HEK293 (cell line): ENCODE data around the gene DPY30.

Experiments
- CTCF ChIA-PET: fragments of 350-600 bp; formaldehyde crosslinking; extraction: SDS; loops from one replicate; lab custom pipeline; 2021; ENCODE audit warnings: antibody characterized with exemption; lab: Yijun Ruan, JAX
- POLR2A ChIA-PET: fragments of 300-600 bp; formaldehyde crosslinking; extraction: SDS; loops from one replicate; lab custom pipeline; 2020; ENCODE audit warnings: antibody characterized with exemption, inconsistent platforms; lab: Yijun Ruan, JAX
- H3K27ac ChIP-seq: fragments of 200-500 bp; sonication (Bioruptor generic); 2 replicates; pipeline ENCODE4 v1.5.1; 2014; ENCODE audit warnings: low read depth, low read length, control low read depth, inconsistent platforms; ENCODE audit errors: extremely low read depth
- H3K36me3 ChIP-seq, 2 experiments: fragments of 200-500 bp in 1 of 2; sonication (Bioruptor generic) in 1 of 2; 1 replicate in 1 of 2; 2 replicates in 1 of 2; pipeline ENCODE4 v1.5.1; 2014 to 2017; ENCODE audit warnings: inconsistent platforms in 2 of 2, low read length in 2 of 2; ENCODE audit not compliant: control insufficient read depth in 2 of 2, insufficient read depth in 1 of 2
- H3K4me1 ChIP-seq: fragments of 200-500 bp; sonication (Bioruptor generic); 2 replicates; pipeline ENCODE4 v1.5.1; 2014; ENCODE audit warnings: mild to moderate bottlenecking, low read length, inconsistent platforms; ENCODE audit not compliant: control insufficient read depth, insufficient read depth
- H3K4me3 ChIP-seq: 2 replicates; pipeline ENCODE4 v1.5.1; 2011; ENCODE audit warnings: low read depth, mild to moderate bottlenecking, control low read depth, low read length, moderate library complexity
- H3K9me3 ChIP-seq: fragments of 200-500 bp; sonication (Bioruptor generic); 2 replicates; pipeline ENCODE4 v1.5.1; 2014; ENCODE audit warnings: low read depth, low read length, inconsistent platforms; ENCODE audit not compliant: control insufficient read depth, insufficient read depth
- KLF8 ChIP-seq: fragments of 450-650 bp; formaldehyde crosslinking; IDR thresholded peaks from 2 replicates; pipeline ENCODE4 v1.5.1; 2016; ENCODE audit warnings: missing biosample characterization, missing genetic modification characterization
- PBX3 ChIP-seq: sonication (generic); formaldehyde crosslinking; IDR thresholded peaks from 2 replicates; pipeline ENCODE4 v1.8.1; 2022; ENCODE audit warnings: mild to moderate bottlenecking, moderate library complexity, missing genetic modification reagents
- SP2 ChIP-seq: fragments of 450-650 bp; formaldehyde crosslinking; IDR thresholded peaks from 2 replicates; pipeline ENCODE4 v1.5.1; 2016; ENCODE audit warnings: missing biosample characterization, missing genetic modification characterization
- ZBTB1 ChIP-seq: fragments of 450-650 bp; formaldehyde crosslinking; IDR thresholded peaks from 2 replicates; pipeline ENCODE4 v1.5.1; 2016; ENCODE audit warnings: missing biosample characterization, missing genetic modification characterization
- ZEB2 ChIP-seq: fragments of 450-650 bp; formaldehyde crosslinking; IDR thresholded peaks from 2 replicates; pipeline ENCODE4 v1.5.1; 2016; ENCODE audit warnings: missing biosample characterization, missing genetic modification characterization
- ZNF121 ChIP-seq: fragments of 450-650 bp; formaldehyde crosslinking; IDR thresholded peaks from 2 replicates; pipeline ENCODE4 v1.5.1; 2016; ENCODE audit warnings: missing biosample characterization, missing genetic modification characterization
- ZNF138 ChIP-seq: fragments of 450-650 bp; formaldehyde crosslinking; IDR thresholded peaks from 2 replicates; pipeline ENCODE4 v1.5.1; 2016; ENCODE audit warnings: missing biosample characterization, missing genetic modification characterization, borderline replicate concordance
- ZNF157 ChIP-seq: fragments of 450-650 bp; formaldehyde crosslinking; IDR thresholded peaks from 2 replicates; pipeline ENCODE4 v1.5.1; 2016; ENCODE audit warnings: missing biosample characterization, missing genetic modification characterization
- ZNF175 ChIP-seq: fragments of 450-650 bp; formaldehyde crosslinking; IDR thresholded peaks from 2 replicates; pipeline ENCODE4 v1.5.1; 2016; ENCODE audit warnings: missing biosample characterization, missing genetic modification characterization
- ZNF184 ChIP-seq: fragments of 450-650 bp; IDR thresholded peaks from 2 replicates; pipeline ENCODE4 v1.5.1; 2018; ENCODE audit warnings: missing biosample characterization, mild to moderate bottlenecking, missing genetic modification characterization
- ZNF311 ChIP-seq: fragments of 450-650 bp; formaldehyde crosslinking; IDR thresholded peaks from 2 replicates; pipeline ENCODE4 v1.5.1; 2017; ENCODE audit warnings: missing biosample characterization, missing genetic modification characterization, borderline replicate concordance
- ZNF433 ChIP-seq: fragments of 450-650 bp; formaldehyde crosslinking; IDR thresholded peaks from 2 replicates; pipeline ENCODE4 v1.5.1; 2016; ENCODE audit warnings: missing biosample characterization, missing genetic modification characterization, low read depth
- ZNF530 ChIP-seq: fragments of 450-650 bp; formaldehyde crosslinking; IDR thresholded peaks from 2 replicates; pipeline ENCODE4 v1.5.1; 2016; ENCODE audit warnings: low read depth, missing biosample characterization, missing genetic modification characterization
- ZNF624 ChIP-seq: fragments of 450-650 bp; formaldehyde crosslinking; IDR thresholded peaks from 2 replicates; pipeline ENCODE4 v1.5.1; 2017; ENCODE audit warnings: missing biosample characterization, missing genetic modification characterization
- ZNF660 ChIP-seq: fragments of 450-650 bp; IDR thresholded peaks from 2 replicates; pipeline ENCODE4 v1.5.1; 2018; ENCODE audit warnings: missing biosample characterization, mild to moderate bottlenecking, missing genetic modification characterization
- ZNF785 ChIP-seq: fragments of 450-650 bp; formaldehyde crosslinking; IDR thresholded peaks from 2 replicates; pipeline ENCODE4 v1.5.1; 2016; ENCODE audit warnings: missing biosample characterization, missing genetic modification characterization
- ZNF837 ChIP-seq: fragments of 450-650 bp; formaldehyde crosslinking; IDR thresholded peaks from 2 replicates; pipeline ENCODE4 v1.5.1; 2016; ENCODE audit warnings: missing biosample characterization, missing genetic modification characterization
- ZSCAN18 ChIP-seq: fragments of 450-650 bp; formaldehyde crosslinking; IDR thresholded peaks from 2 replicates; pipeline ENCODE4 v1.5.1; 2016; ENCODE audit warnings: missing biosample characterization, missing genetic modification characterization
- TF ChIP-seq, protein P1 (sequence below): fragments of 450-650 bp; formaldehyde crosslinking; IDR thresholded peaks from 2 replicates; pipeline ENCODE4 v1.5.1; 2016; ENCODE audit warnings: missing biosample characterization, missing genetic modification characterization
- TF ChIP-seq, protein P2 (sequence below): fragments of 450-650 bp; formaldehyde crosslinking; conservative IDR thresholded peaks from 2 replicates; pipeline ENCODE4 v1.5.1; 2016; ENCODE audit warnings: low read depth, missing biosample characterization, missing genetic modification characterization

DPY30 gene

DNA sequence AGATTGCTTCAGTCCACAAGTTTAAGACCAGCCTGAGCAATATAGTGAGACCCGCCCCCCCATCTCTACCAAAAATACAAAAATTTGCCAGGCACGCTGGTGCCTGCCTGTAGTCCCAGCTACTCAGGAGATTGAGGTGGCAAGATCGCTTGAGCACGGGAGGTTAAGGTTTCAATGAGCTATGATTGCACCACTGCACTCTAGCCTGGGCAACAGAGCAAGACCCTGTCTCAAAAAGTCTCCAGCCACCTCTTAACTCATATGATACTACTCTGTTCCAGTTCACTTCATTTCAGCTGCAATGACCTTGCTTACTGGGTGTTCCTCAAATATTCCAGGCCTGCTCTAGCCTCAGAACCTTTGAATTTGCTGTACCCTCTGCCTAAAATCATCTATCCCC, 40.2 kb downstream of the DPY30 start:
- ChIA-PET POLR2A (interaction anchor here (2.2 kb wide), 1 partner anchor 40 kb away, joined by 6 read pairs; the partner anchor contains the start of gene DPY30), CTCF (no interaction called here)
- no peaks in the 10 kb centered on the region for H3K9me3 ChIP-seq
- no peak for TF ChIP-seq ZBTB1 (tag by site-specific recombination)
- 0 out of 2 replicates have a peak, but pooled peaks have one; percentile 12 for TF ChIP-seq ZNF121 (tag by site-specific recombination)
- H3K4me1 ChIP-seq, result no peaks in the 10 kb centered on the region
- no peak overlapping the region for H3K27ac ChIP-seq
- H3K36me3 ChIP-seq, result no peaks in the 10 kb centered on the region; a peak in 1 of 3 replicates
- H3K4me3 ChIP-seq, result no peak overlapping the region

DNA sequence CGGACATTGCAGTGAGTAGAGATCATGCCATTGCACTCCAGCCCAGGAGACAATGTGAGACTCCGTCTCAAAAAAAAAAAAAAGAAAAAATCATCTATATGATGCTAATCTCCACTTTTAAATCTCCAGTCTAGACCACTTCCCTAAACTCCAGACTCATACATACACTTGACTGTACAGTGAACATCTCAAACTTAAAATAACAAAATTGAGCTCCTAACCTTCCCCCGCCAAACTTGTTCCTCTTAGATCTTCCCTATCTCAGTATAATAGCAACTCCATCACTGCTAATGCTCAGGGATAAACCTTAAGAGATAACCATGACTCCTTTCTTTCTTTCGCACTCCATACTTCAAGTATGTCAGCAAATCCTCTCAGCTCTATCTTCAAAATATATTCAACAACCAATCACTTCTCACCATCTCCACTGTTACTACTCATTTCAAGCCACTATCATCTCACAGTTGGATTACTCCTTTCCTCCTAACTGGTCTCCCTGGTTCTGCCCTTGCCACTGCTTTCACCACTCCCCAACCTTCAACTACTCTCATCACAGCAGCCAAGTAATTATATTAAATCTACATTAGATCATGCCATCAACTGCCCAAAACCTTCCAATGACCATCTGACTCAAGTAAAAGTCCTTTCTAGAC, 40.7 kb downstream of the DPY30 start:
- CTCF ChIA-PET, result interaction anchor here (0.6 kb wide), 1 partner anchor 665 kb away, joined by 3 read pairs; no protein-coding TSS in a partner anchor
- no peak overlapping the region for H3K27ac ChIP-seq
- TF ChIP-seq ZNF837 (tag by site-specific recombination), result no peak
- TF ChIP-seq ZEB2, result no peak
- TF ChIP-seq ZNF184, result no peak
- TF ChIP-seq, protein P1, sequence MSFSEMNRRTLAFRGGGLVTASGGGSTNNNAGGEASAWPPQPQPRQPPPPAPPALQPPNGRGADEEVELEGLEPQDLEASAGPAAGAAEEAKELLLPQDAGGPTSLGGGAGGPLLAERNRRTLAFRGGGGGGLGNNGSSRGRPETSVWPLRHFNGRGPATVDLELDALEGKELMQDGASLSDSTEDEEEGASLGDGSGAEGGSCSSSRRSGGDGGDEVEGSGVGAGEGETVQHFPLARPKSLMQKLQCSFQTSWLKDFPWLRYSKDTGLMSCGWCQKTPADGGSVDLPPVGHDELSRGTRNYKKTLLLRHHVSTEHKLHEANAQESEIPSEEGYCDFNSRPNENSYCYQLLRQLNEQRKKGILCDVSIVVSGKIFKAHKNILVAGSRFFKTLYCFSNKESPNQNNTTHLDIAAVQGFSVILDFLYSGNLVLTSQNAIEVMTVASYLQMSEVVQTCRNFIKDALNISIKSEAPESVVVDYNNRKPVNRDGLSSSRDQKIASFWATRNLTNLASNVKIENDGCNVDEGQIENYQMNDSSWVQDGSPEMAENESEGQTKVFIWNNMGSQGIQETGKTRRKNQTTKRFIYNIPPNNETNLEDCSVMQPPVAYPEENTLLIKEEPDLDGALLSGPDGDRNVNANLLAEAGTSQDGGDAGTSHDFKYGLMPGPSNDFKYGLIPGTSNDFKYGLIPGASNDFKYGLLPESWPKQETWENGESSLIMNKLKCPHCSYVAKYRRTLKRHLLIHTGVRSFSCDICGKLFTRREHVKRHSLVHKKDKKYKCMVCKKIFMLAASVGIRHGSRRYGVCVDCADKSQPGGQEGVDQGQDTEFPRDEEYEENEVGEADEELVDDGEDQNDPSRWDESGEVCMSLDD (tag by site-specific recombination), result no peak
- TF ChIP-seq KLF8 (tag by site-specific recombination), result no peak
- TF ChIP-seq ZNF175 (tag by site-specific recombination), result no peak
- TF ChIP-seq, protein P2, sequence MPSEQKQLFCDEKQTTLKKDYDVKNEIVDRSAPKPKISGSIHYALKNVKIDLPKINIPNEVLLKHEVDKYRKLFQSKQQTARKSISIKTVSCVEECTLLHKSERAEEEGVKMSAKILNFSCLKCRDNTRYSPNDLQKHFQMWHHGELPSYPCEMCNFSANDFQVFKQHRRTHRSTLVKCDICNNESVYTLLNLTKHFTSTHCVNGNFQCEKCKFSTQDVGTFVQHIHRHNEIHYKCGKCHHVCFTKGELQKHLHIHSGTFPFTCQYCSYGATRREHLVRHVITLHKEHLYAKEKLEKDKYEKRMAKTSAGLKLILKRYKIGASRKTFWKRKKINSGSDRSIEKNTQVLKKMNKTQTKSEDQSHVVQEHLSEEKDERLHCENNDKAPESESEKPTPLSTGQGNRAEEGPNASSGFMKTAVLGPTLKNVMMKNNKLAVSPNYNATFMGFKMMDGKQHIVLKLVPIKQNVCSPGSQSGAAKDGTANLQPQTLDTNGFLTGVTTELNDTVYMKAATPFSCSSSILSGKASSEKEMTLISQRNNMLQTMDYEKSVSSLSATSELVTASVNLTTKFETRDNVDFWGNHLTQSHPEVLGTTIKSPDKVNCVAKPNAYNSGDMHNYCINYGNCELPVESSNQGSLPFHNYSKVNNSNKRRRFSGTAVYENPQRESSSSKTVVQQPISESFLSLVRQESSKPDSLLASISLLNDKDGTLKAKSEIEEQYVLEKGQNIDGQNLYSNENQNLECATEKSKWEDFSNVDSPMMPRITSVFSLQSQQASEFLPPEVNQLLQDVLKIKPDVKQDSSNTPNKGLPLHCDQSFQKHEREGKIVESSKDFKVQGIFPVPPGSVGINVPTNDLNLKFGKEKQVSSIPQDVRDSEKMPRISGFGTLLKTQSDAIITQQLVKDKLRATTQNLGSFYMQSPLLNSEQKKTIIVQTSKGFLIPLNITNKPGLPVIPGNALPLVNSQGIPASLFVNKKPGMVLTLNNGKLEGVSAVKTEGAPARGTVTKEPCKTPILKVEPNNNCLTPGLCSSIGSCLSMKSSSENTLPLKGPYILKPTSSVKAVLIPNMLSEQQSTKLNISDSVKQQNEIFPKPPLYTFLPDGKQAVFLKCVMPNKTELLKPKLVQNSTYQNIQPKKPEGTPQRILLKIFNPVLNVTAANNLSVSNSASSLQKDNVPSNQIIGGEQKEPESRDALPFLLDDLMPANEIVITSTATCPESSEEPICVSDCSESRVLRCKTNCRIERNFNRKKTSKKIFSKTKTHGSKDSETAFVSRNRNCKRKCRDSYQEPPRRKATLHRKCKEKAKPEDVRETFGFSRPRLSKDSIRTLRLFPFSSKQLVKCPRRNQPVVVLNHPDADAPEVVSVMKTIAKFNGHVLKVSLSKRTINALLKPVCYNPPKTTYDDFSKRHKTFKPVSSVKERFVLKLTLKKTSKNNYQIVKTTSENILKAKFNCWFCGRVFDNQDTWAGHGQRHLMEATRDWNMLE (tag by site-specific recombination), result no peak
- no peak for TF ChIP-seq SP2 (tag by site-specific recombination)
- TF ChIP-seq ZNF530 (tag by site-specific recombination), result no peak
- TF ChIP-seq ZNF138, result no peak
- no peak for TF ChIP-seq ZNF433 (tag by site-specific recombination)
- no peak for TF ChIP-seq ZNF157 (tag by site-specific recombination)
- TF ChIP-seq ZSCAN18 (tag by site-specific recombination), result no peak
- no peak for TF ChIP-seq ZNF311 (tag by site-specific recombination)
- no peak for TF ChIP-seq PBX3
- no peak for TF ChIP-seq ZNF660 (tag by site-specific recombination)
- TF ChIP-seq ZNF785, result no peak
- TF ChIP-seq ZNF624 (tag by site-specific recombination), result no peak
- TF ChIP-seq, all 188 proteins: peak for 0
- POLR2A ChIA-PET, result interaction anchor here (1.3 to 2.2 kb wide), 2 partner anchors 41 to 167 kb away, joined by 4 to 6 read pairs; partner anchors contain the start of genes DPY30 and SLC30A6
- Histone ChIP-seq H3K4me3 (no peak overlapping the region), H3K36me3 (no peaks in the 10 kb centered on the region), H3K9me3 (no peaks in the 10 kb centered on the region), H3K4me1 (no peaks in the 10 kb centered on the region)
